ENCODE measurements around the gene TMC6. TPM values are rescaled to one million over a fixed set of nuclear protein-coding genes. Genes with fewer than 3 reads are reported as not detected.
A peak's percentile ranks its signal among the peaks of the same experiment; 100 is the strongest.

The TMC6 gene
- total and polyA plus RNA-seq, 12 donors: 2.5 to 79.0 (median 19.1) TPM

DNA sequence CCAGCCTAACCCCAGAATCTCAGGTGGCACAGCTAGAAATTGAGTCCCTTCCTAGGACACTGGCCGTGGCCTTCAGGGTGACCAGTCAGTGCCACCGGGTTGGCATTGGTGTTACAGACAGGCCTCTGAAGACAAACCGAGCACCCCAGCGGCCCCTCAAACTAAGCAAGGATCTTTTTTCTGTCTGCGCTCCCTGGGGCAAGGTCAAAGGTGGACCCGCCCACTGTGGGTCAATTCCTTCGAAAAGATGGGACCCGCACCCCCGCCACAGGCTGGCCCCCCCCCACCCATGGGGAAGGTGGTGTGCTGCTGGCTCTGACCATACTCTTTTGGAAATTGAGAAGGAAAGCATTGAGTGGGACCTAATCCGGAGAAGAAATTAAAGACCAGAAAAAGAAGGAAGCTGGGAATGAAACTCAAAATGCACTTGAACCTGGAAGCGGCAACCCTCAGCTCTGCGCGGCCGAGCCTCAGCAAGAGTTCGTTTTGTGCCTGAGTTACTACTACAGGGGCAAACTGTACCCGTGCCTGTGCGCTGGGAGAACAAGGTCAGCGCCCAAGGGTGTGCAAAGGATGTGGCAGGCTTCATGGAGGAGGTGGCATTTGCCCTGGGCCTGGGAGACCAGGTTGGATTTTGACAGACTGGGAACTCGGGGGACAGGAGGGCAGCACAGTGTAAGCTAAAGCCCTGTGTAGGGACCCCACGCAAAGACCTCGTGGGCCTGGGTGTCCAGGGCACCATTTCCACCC is 20.4 kb downstream of the TMC6 start:
- WGBS, 4 donors: 86 to 91% (median 90%) methylated on average over 20 to 21 of the region's 21 CpGs
- Histone ChIP-seq H3K9me3 (replicated peaks in 1 of 3) (no peaks in the 10 kb centered on the region), H3K27ac (no peak overlapping the region), H3K4me3 (no peak overlapping the region), H3K36me3 (replicated peaks in 1 of 2) (peaks cover 0 to 22% of the 10 kb centered on the region in 2 donors), H3K4me1 (replicated peaks in 1 of 2) (no peaks in the 10 kb centered on the region), H3K27me3 (no peaks in the 10 kb centered on the region)
- intact Hi-C loops (cut with DNase I): no loop called here
- DNase-seq: peak in 1 of 7 donors; percentile 13
- no peak for TF ChIP-seq CTCF (IDR thresholded peaks at IDR 0.05)
- no peak for TF ChIP-seq POLR2A (IDR thresholded peaks at IDR 0.05)

DNA sequence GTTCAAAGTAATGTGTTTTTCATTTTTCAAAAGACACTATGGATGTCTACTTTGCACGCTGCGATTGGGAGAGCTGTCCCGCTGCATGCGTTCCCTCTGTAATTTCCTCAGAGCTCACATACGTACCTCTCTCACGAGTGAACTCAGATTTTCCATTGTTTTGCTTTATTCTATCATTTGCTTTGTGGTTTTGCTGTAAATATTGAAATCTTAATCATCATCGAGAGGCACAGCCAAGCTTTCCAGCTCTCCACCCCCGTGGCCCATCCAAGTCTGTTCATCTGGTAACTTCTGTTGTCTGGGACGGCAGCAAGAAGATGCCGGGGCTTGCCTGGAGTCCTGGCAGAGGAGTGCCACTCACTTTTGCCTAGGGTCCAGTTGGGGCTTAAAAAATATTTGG is 21.1 kb downstream of the TMC6 start:
- no peak for DNase-seq
- Histone ChIP-seq H3K27me3 (no peaks in the 10 kb centered on the region), H3K36me3 (replicated peaks in 1 of 2) (peaks cover 0 to 26% of the 10 kb centered on the region in 2 donors), H3K4me1 (replicated peaks in 1 of 2) (no peaks in the 10 kb centered on the region), H3K9me3 (replicated peaks in 1 of 3) (no peaks in the 10 kb centered on the region), H3K27ac (no peak overlapping the region), H3K4me3 (no peak overlapping the region)
- intact Hi-C loops (cut with DNase I): no loop called here
- TF ChIP-seq CTCF (IDR thresholded peaks at IDR 0.05): no peak
- no peak for TF ChIP-seq POLR2A (IDR thresholded peaks at IDR 0.05)
- 88 to 92% (median 88%) methylated on average over 10 of the region's 10 CpGs for WGBS, 4 donors

- H3K27ac ChIP-seq: no peak overlapping the region
- 85 to 92% (median 89%) methylated on average over 15 of the region's 15 CpGs for WGBS, 4 donors
- intact Hi-C loops (cut with DNase I): no loop called here
- no peaks in the 10 kb centered on the region for H3K4me1 ChIP-seq (replicated peaks in 1 of 2)
- H3K27me3 ChIP-seq: no peaks in the 10 kb centered on the region
- no peak for TF ChIP-seq POLR2A (IDR thresholded peaks at IDR 0.05)
- no peak for TF ChIP-seq CTCF (IDR thresholded peaks at IDR 0.05)
- H3K9me3 ChIP-seq (replicated peaks in 1 of 3): no peaks in the 10 kb centered on the region
- no peak overlapping the region for H3K4me3 ChIP-seq
- peaks cover 0 to 26% of the 10 kb centered on the region in 2 donors for H3K36me3 ChIP-seq (replicated peaks in 1 of 2)
- no peak for DNase-seq
Observed at GRCh38 chr17:78106211-78106610, 22.3 kb downstream of the TMC6 start.

DNA sequence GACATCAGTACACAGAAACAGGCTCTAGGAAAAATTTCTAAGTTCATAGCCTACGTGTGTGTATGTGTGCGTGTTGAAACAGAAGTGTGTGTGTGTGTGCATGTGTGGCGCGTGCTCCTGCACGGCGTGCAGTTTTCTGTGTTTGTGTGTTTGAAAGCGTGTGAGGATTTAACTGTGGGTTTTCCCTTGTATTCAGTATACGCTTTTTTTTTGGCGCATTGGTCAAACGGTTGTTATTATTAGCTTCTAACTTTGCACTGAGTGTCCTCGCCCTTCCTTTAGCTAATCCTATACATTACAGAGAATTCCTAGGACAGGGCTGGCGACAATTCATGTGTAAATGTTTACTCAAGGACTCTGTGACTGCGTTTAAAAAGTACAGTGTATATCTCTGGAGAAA is 23.0 kb downstream of the TMC6 start:
- Histone ChIP-seq H3K36me3 (replicated peaks in 1 of 2) (peaks cover 0 to 26% of the 10 kb centered on the region in 2 donors), H3K4me1 (replicated peaks in 1 of 2) (no peaks in the 10 kb centered on the region), H3K27ac (no peak overlapping the region), H3K27me3 (no peaks in the 10 kb centered on the region), H3K9me3 (replicated peaks in 1 of 3) (no peaks in the 10 kb centered on the region), H3K4me3 (no peak overlapping the region)
- 83 to 89% (median 86%) methylated on average over 13 of the region's 13 CpGs for WGBS, 4 donors
- TF ChIP-seq CTCF (IDR thresholded peaks at IDR 0.05) (no peak), POLR2A (IDR thresholded peaks at IDR 0.05) (no peak)
- DNase-seq: no peak
- intact Hi-C loops (cut with DNase I): no loop called here

Data from adrenal gland (tissue), 12 donors.